HepG2 (cell line): Measurements from ENCODE around the gene IFT122. TPM values are rescaled to one million over a fixed set of nuclear protein-coding genes. Genes with fewer than 3 reads are reported as not detected.

Source experiments
- ATAC-seq: fragments of 200-7000 bp; cut with Tn5 transposase; 3 replicates; pipeline ENCODE4 v1.9.1; 2020; ENCODE audit warnings: mild to moderate bottlenecking, moderate library complexity
- BruUV-seq: library from RNA; stranded (reverse); fragments of 400-500 nt; replicated peaks from 2 replicates; lab custom pipeline; 2021; lab: Mats Ljungman, UMichigan
- CTCF ChIA-PET: fragments of 300-600 bp; formaldehyde crosslinking; extraction: SDS; loops from one replicate; lab custom pipeline; 2021; ENCODE audit warnings: low total read pairs, inconsistent platforms, low intra/inter-chr PET ratio; lab: Yijun Ruan, JAX
- POLR2A ChIA-PET: fragments of 350-600 bp; sonication (Branson Sonifier 250); formaldehyde crosslinking; loops from one replicate; lab custom pipeline; 2020; ENCODE audit warnings: antibody characterized with exemption, inconsistent platforms; lab: Yijun Ruan, JAX
- DNase-seq: peaks from one replicate; pipeline ENCODE4 v3.0.0-alpha.2; 2015; ENCODE audit warnings: low spot score
- FAIRE-seq: peaks from 3 replicates; lab custom pipeline; 2011; peaks lifted over from hg19 to GRCh38; lab: Jason Lieb, UNC
- H2AFZ ChIP-seq: one replicate; pipeline ENCODE4 v1.6.1; 2011; ENCODE audit warnings: low read length, inconsistent platforms
- H3K27ac ChIP-seq: fragments of 300-600 bp; 3 replicates; pipeline ENCODE4 v1.8.0; 2011; ENCODE audit warnings: mixed run types, mild to moderate bottlenecking, mixed read lengths, low read length, inconsistent platforms; ENCODE audit not compliant: insufficient read depth; ENCODE audit errors: extremely low read length
- H3K27me3 ChIP-seq, 2 experiments: fragments of 200-600 bp in 1 of 2; 2 replicates in 1 of 2; 3 replicates in 1 of 2; pipeline versions ENCODE4 v1.6.0 to v1.8.0; 2011; ENCODE audit warnings: low read length in 2 of 2, mild to moderate bottlenecking in 2 of 2, moderate library complexity in 2 of 2, inconsistent platforms in 1 of 2; ENCODE audit not compliant: insufficient read depth in 2 of 2, control insufficient read depth in 1 of 2
- H3K36me3 ChIP-seq, 2 experiments: fragments of 200-600 bp in 1 of 2; replicated peaks in 1 of 2; 2 replicates in 1 of 2; 3 replicates in 1 of 2; pipeline versions ENCODE4 v1.5.1 to v1.8.0; 2011; ENCODE audit warnings: low read length in 2 of 2, inconsistent platforms in 1 of 2; ENCODE audit not compliant: insufficient read depth in 2 of 2, control insufficient read depth in 1 of 2
- H3K4me1 ChIP-seq: 2 replicates; pipeline ENCODE4 v1.5.1; 2012; ENCODE audit warnings: low read length, inconsistent platforms; ENCODE audit not compliant: insufficient read depth
- H3K4me2 ChIP-seq: 2 replicates; pipeline ENCODE4 v1.6.0; 2011; ENCODE audit warnings: low read depth, low read length, inconsistent platforms
- H3K4me3 ChIP-seq, 3 experiments: fragments of 200-600 bp in 1 of 3; sonication (generic), shearing (Covaris generic) in 1 of 3; replicated peaks in 1 of 3; 2 replicates each; pipeline ENCODE4 v1.5.1; 2011 to 2016; ENCODE audit warnings: low read length in 3 of 3, inconsistent platforms in 2 of 3, low read depth in 2 of 3, mild to moderate bottlenecking in 2 of 3, control low read depth in 1 of 3, mixed read lengths in 1 of 3; ENCODE audit not compliant: insufficient read depth in 1 of 3
- H3K79me2 ChIP-seq: one replicate; pipeline ENCODE4 v1.6.1; 2011; ENCODE audit warnings: low read length, inconsistent platforms; ENCODE audit not compliant: insufficient read depth
- H3K9ac ChIP-seq: 2 replicates; pipeline ENCODE4 v1.6.0; 2011; ENCODE audit warnings: mild to moderate bottlenecking, low read depth, low read length, inconsistent platforms; ENCODE audit not compliant: insufficient read depth
- H3K9me3 ChIP-seq: 2 replicates; pipeline ENCODE4 v1.5.1; 2012; ENCODE audit warnings: mild to moderate bottlenecking, low read length
- H4K20me1 ChIP-seq: 2 replicates; pipeline ENCODE4 v1.6.0; 2011; ENCODE audit warnings: inconsistent platforms, mild to moderate bottlenecking, low read length, moderate library complexity; ENCODE audit not compliant: insufficient read depth
- CHD2 ChIP-seq: IDR thresholded peaks from 2 replicates; pipeline ENCODE4 v1.6.1; 2011; ENCODE audit warnings: low read depth, low read length, improper control_type of control experiment
- KLF15 ChIP-seq: sonication (generic); formaldehyde crosslinking; IDR thresholded peaks from 2 replicates; pipeline ENCODE4 v1.8.1; 2023; ENCODE audit warnings: borderline replicate concordance, mild to moderate bottlenecking, inconsistent platforms, missing genetic modification reagents, mixed read lengths
- MTA3 ChIP-seq: sonication (generic); formaldehyde crosslinking; IDR thresholded peaks from 2 replicates; pipeline ENCODE4 v1.4.0; 2020; ENCODE audit warnings: missing genetic modification reagents
- ZNF44 ChIP-seq: sonication (generic); formaldehyde crosslinking; IDR thresholded peaks from 2 replicates; pipeline ENCODE4 v1.5.1; 2020; ENCODE audit warnings: mild to moderate bottlenecking, missing genetic modification reagents
- ZNF670 ChIP-seq: sonication (generic); formaldehyde crosslinking; IDR thresholded peaks from 2 replicates; pipeline ENCODE4 v1.8.0; 2022; ENCODE audit warnings: mild to moderate bottlenecking, missing genetic modification reagents, borderline replicate concordance
- ZNF775 ChIP-seq: sonication (generic); formaldehyde crosslinking; IDR thresholded peaks from 2 replicates; pipeline ENCODE4 v1.4.0; 2020; ENCODE audit warnings: missing genetic modification reagents, mild to moderate bottlenecking, moderate library complexity, borderline replicate concordance
- ZNF792 ChIP-seq: IDR thresholded peaks from 2 replicates; pipeline ENCODE4 v1.6.1; 2016
- WGBS: methylation state at CpG from one replicate; pipeline ENCODE4 v1.1.6; 2017; ENCODE audit warnings: low lambda C conversion rate; 5-methylcytosine and 5-hydroxymethylcytosine counted together
- in situ Hi-C: cut with HindIII; loops from 2 replicates; pipeline ENCODE4 v1.10.0; 2017; ENCODE audit warnings: low pct_unique_long_range_greater_than_20kb; ENCODE audit not compliant: extremely low pct_ligation_motif_present
- intact Hi-C: fragments of 100-400 bp; cut with micrococcal nuclease; formaldehyde crosslinking; loops from one replicate; pipeline ENCODE4 v1.10.0; 2022; ENCODE audit not compliant: unreplicated experiment
- polyA plus RNA-seq, 8 experiments: library from polyadenylated mRNA; depleted of rRNA in 3 of 8; stranded (reverse) in 7 of 8; unstranded in 1 of 8; fragments of >200 nt; fragmentation: Illumina TruSeq in 4 of 8; extraction: Trizol in 4 of 8; gene quantifications; 2 replicates each; pipeline versions ENCODE4 v1.2.1 to v1.2.3, GENCODE V29; 2011 to 2016; ENCODE audit warnings: low read depth in 4 of 8, missing spikeins in 1 of 8, mixed read lengths in 1 of 8; ENCODE audit not compliant: insufficient read depth in 1 of 8
- total RNA-seq, 5 experiments: library from RNA; depleted of rRNA; stranded (reverse); fragments of >200 nt; fragmentation: Illumina TruSeq; extraction: Trizol; gene quantifications; 2 replicates each; pipeline ENCODE4 v1.2.3, GENCODE V29; 2016; ENCODE audit warnings: low read depth in 1 of 5
- TF ChIP-seq, protein P1 (sequence below): sonication (generic); formaldehyde crosslinking; IDR thresholded peaks from 2 replicates; pipeline ENCODE4 v1.8.0; 2022; ENCODE audit warnings: mild to moderate bottlenecking, missing genetic modification reagents
- TF ChIP-seq, protein P2 (sequence below): sonication (generic); formaldehyde crosslinking; IDR thresholded peaks from 2 replicates; pipeline ENCODE4 v1.8.0; 2022; ENCODE audit warnings: missing genetic modification reagents, low read depth, mild to moderate bottlenecking, borderline replicate concordance

The IFT122 gene
- total and polyA plus RNA-seq, 2 of the 13 experiments (the other 11 are each of a cell fraction or from before 2014, with no cell fraction given) = 10.1 to 10.3 TPM

DNA sequence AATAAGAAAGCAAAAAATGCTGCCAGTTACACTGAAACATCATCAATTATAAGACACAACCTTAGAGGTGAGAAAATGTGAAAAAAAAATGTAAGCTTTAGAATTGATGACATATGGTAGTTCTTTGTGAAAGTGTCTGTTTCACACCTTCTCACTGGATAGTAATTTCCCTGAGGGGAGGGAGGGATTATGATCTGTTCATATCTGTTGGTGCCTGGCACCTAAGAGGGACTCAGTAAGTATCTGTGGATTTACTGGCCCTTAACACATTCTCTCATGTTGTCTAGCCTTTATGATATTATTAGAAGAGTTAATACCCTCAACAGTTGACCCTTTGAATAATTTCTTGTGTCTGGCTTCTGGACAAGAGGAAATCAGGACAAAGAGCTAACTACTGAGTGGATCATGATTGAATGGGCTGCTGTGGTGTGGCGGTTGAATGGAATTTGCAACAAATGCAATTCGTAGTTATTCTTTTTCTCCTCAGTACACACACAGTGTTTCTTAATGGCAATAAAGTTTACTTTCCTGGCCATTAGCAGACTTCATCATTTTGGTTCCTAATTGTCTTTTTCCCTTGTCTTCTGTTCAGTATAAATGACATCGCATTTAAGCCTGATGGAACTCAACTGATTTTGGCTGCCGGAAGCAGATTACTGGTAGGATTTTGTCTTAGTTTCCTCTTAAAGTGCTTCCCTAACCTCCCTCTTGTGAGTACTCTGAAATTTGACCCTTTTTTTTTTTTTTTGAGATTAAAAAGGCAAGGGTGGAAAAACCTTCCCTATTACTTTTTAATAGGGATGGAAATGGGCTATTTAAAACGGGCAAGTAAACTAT is 9.5 kb downstream of the IFT122 start:
- DNase-seq = no peak
- in situ Hi-C loops (no loop called here), intact Hi-C loops (no loop called here)
- Histone ChIP-seq H3K9me3 (no peaks in the 10 kb centered on the region), H3K27me3 (no peaks in the 10 kb centered on the region), H3K4me2 (no peak overlapping the region), H3K79me2 (no peaks in the 10 kb centered on the region), H3K36me3 (no peaks in the 10 kb centered on the region), H3K4me3 (no peak overlapping the region), H3K27ac (no peak overlapping the region), H4K20me1 (no peaks in the 10 kb centered on the region), H3K4me1 (peaks cover 17% of the 10 kb centered on the region), H2AFZ (no peak overlapping the region), H3K9ac (no peak overlapping the region)
- FAIRE-seq = no peak
- CTCF ChIA-PET = no interaction called here
- no TSS peak for BruUV-seq
- ATAC-seq = no peak
- POLR2A ChIA-PET = no interaction called here
- TF ChIP-seq ZNF775 (CRISPR knock-in tag) (no peak), ZNF44 (CRISPR knock-in tag) (no peak), ZNF670 (no peak), CHD2 (no peak), ZNF792 (CRISPR knock-in tag) (no peak), KLF15 (no peak), MTA3 (CRISPR knock-in tag) (no peak)
- TF ChIP-seq, protein P1, sequence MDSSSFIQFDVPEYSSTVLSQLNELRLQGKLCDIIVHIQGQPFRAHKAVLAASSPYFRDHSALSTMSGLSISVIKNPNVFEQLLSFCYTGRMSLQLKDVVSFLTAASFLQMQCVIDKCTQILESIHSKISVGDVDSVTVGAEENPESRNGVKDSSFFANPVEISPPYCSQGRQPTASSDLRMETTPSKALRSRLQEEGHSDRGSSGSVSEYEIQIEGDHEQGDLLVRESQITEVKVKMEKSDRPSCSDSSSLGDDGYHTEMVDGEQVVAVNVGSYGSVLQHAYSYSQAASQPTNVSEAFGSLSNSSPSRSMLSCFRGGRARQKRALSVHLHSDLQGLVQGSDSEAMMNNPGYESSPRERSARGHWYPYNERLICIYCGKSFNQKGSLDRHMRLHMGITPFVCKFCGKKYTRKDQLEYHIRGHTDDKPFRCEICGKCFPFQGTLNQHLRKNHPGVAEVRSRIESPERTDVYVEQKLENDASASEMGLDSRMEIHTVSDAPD = no peak
- TF ChIP-seq, protein P2, sequence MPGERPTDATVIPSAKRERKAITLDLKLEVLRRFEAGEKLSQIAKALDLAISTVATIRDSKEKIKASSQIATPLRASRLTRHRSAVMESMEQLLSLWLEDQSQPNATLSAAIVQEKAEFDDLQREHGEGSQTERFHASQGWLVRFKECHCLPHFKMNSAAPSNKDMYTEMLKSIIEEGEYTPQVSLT (CRISPR knock-in tag) = no peak
- 96% methylated on average over 5 of the region's 5 CpGs for WGBS
